Measurements from ENCODE around the gene NIPAL1. TPM values are rescaled to one million over a fixed set of nuclear protein-coding genes. Genes with fewer than 3 reads are reported as not detected.

The NIPAL1 gene
- polyA plus RNA-seq, 1 donor from 2014 or later = 0.85 TPM

DNA sequence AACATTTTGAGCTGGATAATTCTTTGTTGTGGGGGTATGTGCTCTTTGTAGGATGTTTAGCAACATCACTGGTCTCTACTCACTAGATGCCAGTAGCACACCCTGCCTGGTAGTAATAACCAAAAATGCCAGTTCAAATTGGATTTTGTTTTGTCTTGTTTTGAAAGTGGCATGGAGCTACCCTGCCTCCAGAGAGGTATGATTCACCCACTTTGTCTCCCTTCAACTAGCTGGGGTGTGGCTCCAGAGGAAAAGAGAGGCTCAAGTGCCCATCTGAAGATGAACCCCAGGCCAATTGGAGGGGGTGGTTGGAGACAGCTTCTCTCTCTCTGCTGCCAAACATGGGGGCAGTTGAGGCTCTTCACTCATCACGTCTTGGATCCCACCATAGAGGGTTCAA is 34.5 kb downstream of the NIPAL1 start:
- TF ChIP-seq EZH2 (IDR thresholded peaks at IDR 0.05; ENCODE audit: borderline replicate concordance, insufficient read depth, low read length, poor library complexity, severe bottlenecking) (no peak), POLR2AphosphoS5 (IDR thresholded peaks at IDR 0.05) (no peak), SMC3 (conservative IDR thresholded peaks at IDR 0.05; ENCODE audit: poor library complexity) (no peak), MXI1 (conservative IDR thresholded peaks at IDR 0.05; ENCODE audit: poor library complexity, severe bottlenecking) (no peak), RAD21 (conservative IDR thresholded peaks at IDR 0.05) (no peak), TAF1 (IDR thresholded peaks at IDR 0.05; ENCODE audit: low read depth) (no peak), EP300 (conservative IDR thresholded peaks at IDR 0.05; ENCODE audit: poor library complexity, severe bottlenecking) (no peak)
- TF ChIP-seq, protein P1, sequence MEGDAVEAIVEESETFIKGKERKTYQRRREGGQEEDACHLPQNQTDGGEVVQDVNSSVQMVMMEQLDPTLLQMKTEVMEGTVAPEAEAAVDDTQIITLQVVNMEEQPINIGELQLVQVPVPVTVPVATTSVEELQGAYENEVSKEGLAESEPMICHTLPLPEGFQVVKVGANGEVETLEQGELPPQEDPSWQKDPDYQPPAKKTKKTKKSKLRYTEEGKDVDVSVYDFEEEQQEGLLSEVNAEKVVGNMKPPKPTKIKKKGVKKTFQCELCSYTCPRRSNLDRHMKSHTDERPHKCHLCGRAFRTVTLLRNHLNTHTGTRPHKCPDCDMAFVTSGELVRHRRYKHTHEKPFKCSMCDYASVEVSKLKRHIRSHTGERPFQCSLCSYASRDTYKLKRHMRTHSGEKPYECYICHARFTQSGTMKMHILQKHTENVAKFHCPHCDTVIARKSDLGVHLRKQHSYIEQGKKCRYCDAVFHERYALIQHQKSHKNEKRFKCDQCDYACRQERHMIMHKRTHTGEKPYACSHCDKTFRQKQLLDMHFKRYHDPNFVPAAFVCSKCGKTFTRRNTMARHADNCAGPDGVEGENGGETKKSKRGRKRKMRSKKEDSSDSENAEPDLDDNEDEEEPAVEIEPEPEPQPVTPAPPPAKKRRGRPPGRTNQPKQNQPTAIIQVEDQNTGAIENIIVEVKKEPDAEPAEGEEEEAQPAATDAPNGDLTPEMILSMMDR (IDR thresholded peaks at IDR 0.05; ENCODE audit: poor library complexity, severe bottlenecking) = no peak
- TF ChIP-seq, protein P2, sequence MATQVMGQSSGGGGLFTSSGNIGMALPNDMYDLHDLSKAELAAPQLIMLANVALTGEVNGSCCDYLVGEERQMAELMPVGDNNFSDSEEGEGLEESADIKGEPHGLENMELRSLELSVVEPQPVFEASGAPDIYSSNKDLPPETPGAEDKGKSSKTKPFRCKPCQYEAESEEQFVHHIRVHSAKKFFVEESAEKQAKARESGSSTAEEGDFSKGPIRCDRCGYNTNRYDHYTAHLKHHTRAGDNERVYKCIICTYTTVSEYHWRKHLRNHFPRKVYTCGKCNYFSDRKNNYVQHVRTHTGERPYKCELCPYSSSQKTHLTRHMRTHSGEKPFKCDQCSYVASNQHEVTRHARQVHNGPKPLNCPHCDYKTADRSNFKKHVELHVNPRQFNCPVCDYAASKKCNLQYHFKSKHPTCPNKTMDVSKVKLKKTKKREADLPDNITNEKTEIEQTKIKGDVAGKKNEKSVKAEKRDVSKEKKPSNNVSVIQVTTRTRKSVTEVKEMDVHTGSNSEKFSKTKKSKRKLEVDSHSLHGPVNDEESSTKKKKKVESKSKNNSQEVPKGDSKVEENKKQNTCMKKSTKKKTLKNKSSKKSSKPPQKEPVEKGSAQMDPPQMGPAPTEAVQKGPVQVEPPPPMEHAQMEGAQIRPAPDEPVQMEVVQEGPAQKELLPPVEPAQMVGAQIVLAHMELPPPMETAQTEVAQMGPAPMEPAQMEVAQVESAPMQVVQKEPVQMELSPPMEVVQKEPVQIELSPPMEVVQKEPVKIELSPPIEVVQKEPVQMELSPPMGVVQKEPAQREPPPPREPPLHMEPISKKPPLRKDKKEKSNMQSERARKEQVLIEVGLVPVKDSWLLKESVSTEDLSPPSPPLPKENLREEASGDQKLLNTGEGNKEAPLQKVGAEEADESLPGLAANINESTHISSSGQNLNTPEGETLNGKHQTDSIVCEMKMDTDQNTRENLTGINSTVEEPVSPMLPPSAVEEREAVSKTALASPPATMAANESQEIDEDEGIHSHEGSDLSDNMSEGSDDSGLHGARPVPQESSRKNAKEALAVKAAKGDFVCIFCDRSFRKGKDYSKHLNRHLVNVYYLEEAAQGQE (IDR thresholded peaks at IDR 0.05; ENCODE audit: borderline replicate concordance) = no peak
- no peak overlapping the region for H3K9ac ChIP-seq (ENCODE audit: low read length)
- no peak overlapping the region for H3K4me3 ChIP-seq (ENCODE audit: low read length)
- H3K4me2 ChIP-seq (ENCODE audit: low read length) = no peak overlapping the region
- no peaks in the 10 kb centered on the region for H4K20me1 ChIP-seq (ENCODE audit: insufficient read depth)
- H3K9me2 ChIP-seq (ENCODE audit: insufficient read depth, low read length) = no peaks in the 10 kb centered on the region
- H3K27me3 ChIP-seq (ENCODE audit: insufficient read depth, low read depth, low read length) = no peaks in the 10 kb centered on the region
- no peaks in the 10 kb centered on the region for H3K79me2 ChIP-seq (replicated peaks; ENCODE audit: insufficient read depth, low read length)
- H3K27ac ChIP-seq (ENCODE audit: low read length) = no peak overlapping the region
- no peak overlapping the region for H2AFZ ChIP-seq (ENCODE audit: low read depth, low read length)
- H3K9me3 ChIP-seq (ENCODE audit: low read length) = no peaks in the 10 kb centered on the region
- no peaks in the 10 kb centered on the region for H3F3A ChIP-seq (ENCODE audit: insufficient read depth, low read length, poor library complexity, severe bottlenecking)
- no peaks in the 10 kb centered on the region for H3K36me3 ChIP-seq (ENCODE audit: insufficient read depth, low read length)

DNA sequence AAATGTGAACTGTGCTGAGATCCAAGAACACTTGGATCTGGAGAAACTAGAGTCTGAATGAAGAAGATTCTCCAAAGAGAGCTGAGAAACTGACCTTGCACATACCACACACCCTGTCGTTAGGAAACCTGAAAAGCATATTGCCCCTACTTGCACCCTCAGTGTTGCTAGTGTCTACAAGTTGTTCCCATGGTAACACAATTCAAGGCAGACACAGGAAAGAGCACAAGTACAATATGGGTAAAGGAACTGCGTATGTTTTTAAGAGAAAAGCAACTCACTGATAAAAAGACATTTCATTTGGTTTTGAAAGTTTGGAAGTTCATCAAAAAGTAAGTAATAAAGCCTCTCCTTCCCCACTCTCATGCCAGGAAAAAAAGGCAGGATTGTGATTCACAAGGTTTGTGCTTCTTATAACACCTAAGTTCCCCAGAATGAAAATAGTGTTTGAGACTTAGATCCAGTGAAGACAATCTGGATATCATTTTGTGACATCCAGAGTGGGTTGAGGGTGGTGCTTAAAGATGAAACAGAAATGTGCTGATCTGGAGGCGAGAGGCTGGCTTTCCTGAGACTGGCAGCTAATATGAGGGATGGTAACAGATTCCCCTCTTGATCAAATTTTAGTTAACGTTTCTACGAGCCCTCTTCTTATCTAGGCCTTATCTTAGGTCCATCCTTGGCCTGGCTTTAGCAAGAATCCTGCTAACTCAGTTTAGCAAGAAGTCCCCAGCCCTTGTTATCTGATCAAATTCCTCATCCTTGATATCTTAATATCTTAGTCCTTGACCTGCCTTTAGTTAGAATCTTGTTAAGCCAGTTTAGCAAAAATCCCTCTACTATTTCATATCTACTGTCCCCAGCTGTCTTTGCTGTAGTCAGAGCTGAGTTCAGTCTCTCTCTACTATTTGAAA is 42.3 kb downstream of the NIPAL1 start:
- Histone ChIP-seq H3K27ac (ENCODE audit: low read length) (no peak overlapping the region), H2AFZ (ENCODE audit: low read depth, low read length) (no peak overlapping the region), H3K4me2 (ENCODE audit: low read length) (no peak overlapping the region), H3K36me3 (ENCODE audit: insufficient read depth, low read length) (no peaks in the 10 kb centered on the region), H3F3A (ENCODE audit: insufficient read depth, low read length, poor library complexity, severe bottlenecking) (no peaks in the 10 kb centered on the region), H3K4me3 (ENCODE audit: low read length) (no peak overlapping the region), H3K9me2 (ENCODE audit: insufficient read depth, low read length) (no peaks in the 10 kb centered on the region), H3K9ac (ENCODE audit: low read length) (no peak overlapping the region), H3K27me3 (ENCODE audit: insufficient read depth, low read depth, low read length) (no peaks in the 10 kb centered on the region), H3K9me3 (ENCODE audit: low read length) (no peaks in the 10 kb centered on the region), H3K79me2 (replicated peaks; ENCODE audit: insufficient read depth, low read length) (no peaks in the 10 kb centered on the region), H4K20me1 (ENCODE audit: insufficient read depth) (no peaks in the 10 kb centered on the region)
- TF ChIP-seq, protein P2 (IDR thresholded peaks at IDR 0.05; ENCODE audit: borderline replicate concordance) = no peak
- TF ChIP-seq MXI1 (conservative IDR thresholded peaks at IDR 0.05; ENCODE audit: poor library complexity, severe bottlenecking) (no peak), RAD21 (conservative IDR thresholded peaks at IDR 0.05) (no peak), TAF1 (IDR thresholded peaks at IDR 0.05; ENCODE audit: low read depth) (no peak), SMC3 (conservative IDR thresholded peaks at IDR 0.05; ENCODE audit: poor library complexity) (no peak), EP300 (conservative IDR thresholded peaks at IDR 0.05; ENCODE audit: poor library complexity, severe bottlenecking) (no peak), EZH2 (IDR thresholded peaks at IDR 0.05; ENCODE audit: borderline replicate concordance, insufficient read depth, low read length, poor library complexity, severe bottlenecking) (no peak), POLR2AphosphoS5 (IDR thresholded peaks at IDR 0.05) (no peak)
- TF ChIP-seq, protein P1 (IDR thresholded peaks at IDR 0.05; ENCODE audit: poor library complexity, severe bottlenecking) = no peak

All from neural cell (in vitro differentiated cells).